Bone marrow (tissue), 2 donors: Measurements from ENCODE around the gene MAP4K1.

Experiments used
- DNase-seq, 2 donors: peaks; one replicate each; lab custom pipeline; 2025; lab: John Stamatoyannopoulos, UW

Gene MAP4K1

GRCh38 chr19:38544569-38545315 is 73.0 kb downstream of the MAP4K1 start:
- DNase-seq, result peak in 1 of 2 donors; percentile 52

GRCh38 chr19:38543807-38544568 is 73.8 kb downstream of the MAP4K1 start:
- DNase-seq, result peak in 1 of 2 donors; percentile 6

DNA sequence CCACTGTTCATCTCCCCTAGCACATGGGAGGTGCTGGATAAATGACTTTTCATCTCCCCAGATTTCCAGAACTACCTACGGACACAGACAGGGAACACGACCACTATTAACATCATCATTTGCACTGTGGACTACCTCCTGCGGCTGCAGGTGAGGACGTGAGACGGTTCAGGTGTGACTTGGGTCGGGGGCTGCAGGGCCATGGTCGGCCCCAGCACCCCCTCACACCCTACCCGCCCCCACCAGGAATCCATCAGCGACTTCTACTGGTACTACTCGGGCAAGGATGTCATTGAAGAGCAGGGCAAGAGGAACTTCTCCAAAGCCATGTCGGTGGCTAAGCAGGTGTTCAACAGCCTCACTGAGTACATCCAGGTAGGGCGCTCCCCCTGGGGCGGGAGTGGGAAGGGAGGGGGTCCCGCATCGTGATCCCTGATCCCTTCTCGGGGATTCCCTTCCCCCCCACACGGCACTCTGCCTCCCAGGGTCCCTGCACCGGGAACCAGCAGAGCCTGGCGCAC is 74.4 kb downstream of the MAP4K1 start:
- DNase-seq, result no peak

- no peak for DNase-seq
Measured at GRCh38 chr19:38542040-38542439, 75.7 kb downstream of the MAP4K1 start.

- no peak for DNase-seq
Measured at GRCh38 chr19:38539751-38540150, 78.0 kb downstream of the MAP4K1 start.

DNA sequence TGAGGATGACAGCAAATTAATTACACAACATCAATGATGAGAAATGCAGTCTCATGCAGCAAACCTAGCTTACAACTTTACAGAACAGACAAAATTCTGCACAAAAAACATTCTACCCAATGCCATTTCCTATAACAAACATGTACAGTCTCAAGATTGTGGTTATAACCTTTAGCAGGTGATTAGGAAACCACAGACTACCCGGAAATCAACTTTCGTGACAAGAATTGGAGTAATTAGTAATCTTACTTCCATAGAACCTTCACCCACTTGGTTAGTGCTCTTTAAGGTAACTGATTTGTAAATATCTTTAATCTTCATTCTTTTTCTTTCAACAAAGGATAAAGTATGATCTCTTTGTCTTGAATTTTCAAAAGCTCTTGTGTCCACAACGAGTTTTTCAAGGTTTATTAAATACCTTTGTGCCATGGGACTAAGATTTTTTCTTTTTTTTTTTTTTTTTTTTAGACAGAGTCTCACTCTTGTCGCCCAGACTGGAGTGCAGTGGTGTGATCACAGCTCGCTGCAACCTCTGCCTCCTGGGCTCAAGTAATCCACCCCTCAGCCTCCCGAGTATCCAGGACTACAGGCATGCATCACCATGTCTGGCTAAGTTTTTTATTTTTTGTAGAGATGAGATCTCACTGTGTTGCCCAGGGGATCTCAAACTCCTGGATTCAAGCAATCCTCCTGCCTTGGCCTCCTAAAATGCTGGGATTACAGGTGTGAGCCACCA is 78.8 kb downstream of the MAP4K1 start:
- DNase-seq, result no peak

- no peak for DNase-seq
Measured at GRCh38 chr19:38538386-38538785, 79.4 kb downstream of the MAP4K1 start.
